SU-DHL-6 (cell line): Measurements from ENCODE around the gene ZNF12.
A peak's percentile ranks its signal among the peaks of the same experiment; 100 is the strongest.
"Not testable (repeated sequence)": the region's sequence is repeated elsewhere in the genome, so short reads cannot be mapped to it uniquely, and the experiment has no call there.

Experiments
- H2AFZ ChIP-seq: fragments of 200-600 bp; sonication (generic); 2 replicates; pipeline ENCODE4 v1.6.1; 2014; ENCODE audit warnings: low read depth, mild to moderate bottlenecking, moderate library complexity, mixed read lengths, antibody characterized with exemption, low read length; ENCODE audit not compliant: severe bottlenecking
- H3F3A ChIP-seq: fragments of 200-600 bp; shearing (Covaris generic); 2 replicates; pipeline ENCODE4 v1.6.0; 2016; ENCODE audit warnings: antibody characterized with exemption, mild to moderate bottlenecking; ENCODE audit not compliant: insufficient read depth
- H3K27ac ChIP-seq: fragments of 200-600 bp; sonication (generic); 2 replicates; pipeline ENCODE4 v1.5.1; 2016; ENCODE audit warnings: low read depth, mild to moderate bottlenecking, low read length, moderate library complexity, mixed read lengths
- H3K27me3 ChIP-seq: fragments of 200-600 bp; sonication (generic), shearing (Covaris generic); 2 replicates; pipeline ENCODE4 v1.6.0; 2014; ENCODE audit warnings: mild to moderate bottlenecking, low read length
- H3K36me3 ChIP-seq: fragments of 200-600 bp; sonication (generic); 2 replicates; pipeline ENCODE4 v1.6.1; 2014; ENCODE audit warnings: mild to moderate bottlenecking, low read length, mixed read lengths
- H3K4me2 ChIP-seq: fragments of 300-600, 200-600 bp; shearing (Covaris generic), sonication (generic); 2 replicates; pipeline ENCODE4 v1.6.0; 2014; ENCODE audit warnings: low read length, low read depth, mild to moderate bottlenecking; ENCODE audit not compliant: poor library complexity, severe bottlenecking
- H3K4me3 ChIP-seq: fragments of 200-600 bp; sonication (generic); 2 replicates; pipeline ENCODE4 v1.5.1; 2014; ENCODE audit warnings: antibody characterized with exemption, low read length, mild to moderate bottlenecking, mixed read lengths; ENCODE audit not compliant: insufficient read depth, poor library complexity, severe bottlenecking
- H3K79me2 ChIP-seq: fragments of 200-600 bp; sonication (generic); 2 replicates; pipeline ENCODE4 v1.6.1; 2014; ENCODE audit warnings: mild to moderate bottlenecking, low read length, moderate library complexity; ENCODE audit not compliant: insufficient read depth
- H3K9ac ChIP-seq: fragments of 200-600 bp; sonication (generic); 2 replicates; pipeline ENCODE4 v1.7.0; 2014; ENCODE audit warnings: mild to moderate bottlenecking, low read length
- H3K9me2 ChIP-seq: fragments of 200-600 bp; sonication (generic); replicated peaks from 2 replicates; pipeline ENCODE4 v1.6.1; 2014; ENCODE audit warnings: low read length; ENCODE audit not compliant: insufficient read depth
- H3K9me3 ChIP-seq: fragments of 200-600 bp; sonication (generic); 2 replicates; pipeline ENCODE4 v1.6.1; 2014; ENCODE audit warnings: low read length, mixed read lengths; ENCODE audit not compliant: insufficient read depth
- H4K20me1 ChIP-seq: fragments of 200-600 bp; sonication (generic); 2 replicates; pipeline ENCODE4 v1.6.1; 2014; ENCODE audit warnings: low read depth, mild to moderate bottlenecking, antibody characterized with exemption, low read length, moderate library complexity, mixed read lengths
- CTCF ChIP-seq: fragments of 200-600 bp; sonication (generic); IDR thresholded peaks from one replicate; pipeline ENCODE4 v1.5.1; 2017; ENCODE audit warnings: antibody characterized with exemption, mild to moderate bottlenecking, low read length, moderate library complexity; ENCODE audit not compliant: insufficient read depth, poor library complexity, severe bottlenecking
- EZH2phosphoT487 ChIP-seq: fragments of 200-600 bp; sonication (generic), shearing (Covaris generic); conservative IDR thresholded peaks from 2 replicates; pipeline ENCODE4 v1.6.1; 2018; ENCODE audit warnings: mild to moderate bottlenecking, antibody characterized with exemption, low read length, moderate library complexity, mixed read lengths

The ZNF12 gene

GRCh38 chr7:6706666-6707407 is at the start of gene ZNF12:
Gene ZNF12, minus strand, starts transcription at chr7:6706947. Its CDS starts 1,774 bp downstream, at chr7:6705173.
- Histone ChIP-seq H3K27me3 (no peaks in the 10 kb centered on the region), H3K4me2 (peak within 1 kb of the TSS; percentile 85), H3K9me3 (no peaks in the 10 kb centered on the region), H3K79me2 (peaks cover 44% of the 10 kb centered on the region), H3F3A (no peaks in the 10 kb centered on the region), H3K9me2 (no peaks in the 10 kb centered on the region), H2AFZ (peak within 1 kb of the TSS; percentile 82), H4K20me1 (no peaks in the 10 kb centered on the region), H3K4me3 (peak within 1 kb of the TSS; percentile 77), H3K27ac (peak within 1 kb of the TSS; percentile 36), H3K36me3 (peaks cover 23% of the 10 kb centered on the region), H3K9ac (peak within 1 kb of the TSS; percentile 79)
- TF ChIP-seq CTCF (no peak), EZH2phosphoT487 (no peak)

- not testable (repeated sequence) for H3K4me3 ChIP-seq
Measured at GRCh38 chr7:6753964-6754363, 47.2 kb upstream of the ZNF12 start, which contains the start of gene RSPH10B2. Gene RSPH10B2, plus strand, starts transcription at chr7:6754103. Its CDS starts 3,575 bp downstream, at chr7:6757678.

GRCh38 chr7:6750173-6750572 is 43.4 kb upstream of the ZNF12 start:
- not testable (repeated sequence) for H3K36me3 ChIP-seq, H3K9me2 ChIP-seq, H3K4me2 ChIP-seq, H3K27me3 ChIP-seq, H3K27ac ChIP-seq, H3K9me3 ChIP-seq, H2AFZ ChIP-seq, H3F3A ChIP-seq, H3K9ac ChIP-seq, H3K79me2 ChIP-seq, H4K20me1 ChIP-seq, H3K4me3 ChIP-seq

More at GRCh38 chr7:6753964-6754363, 47.2 kb upstream of the ZNF12 start, which contains the start of gene RSPH10B2:
- not testable (repeated sequence) for H4K20me1 ChIP-seq, H3K36me3 ChIP-seq, H3K4me2 ChIP-seq, H3K9me2 ChIP-seq, H3F3A ChIP-seq, H3K27ac ChIP-seq, H3K79me2 ChIP-seq, H3K9ac ChIP-seq, H2AFZ ChIP-seq, H3K27me3 ChIP-seq, H3K9me3 ChIP-seq

- not testable (repeated sequence) for H3K27ac ChIP-seq, H3K9me3 ChIP-seq, H3K27me3 ChIP-seq, H2AFZ ChIP-seq, H3K4me3 ChIP-seq, H3K4me2 ChIP-seq, H4K20me1 ChIP-seq, H3K36me3 ChIP-seq, H3F3A ChIP-seq, H3K9me2 ChIP-seq, H3K9ac ChIP-seq, H3K79me2 ChIP-seq
Measured at GRCh38 chr7:6749335-6749734, 42.6 kb upstream of the ZNF12 start.

GRCh38 chr7:6744410-6745100 is 37.8 kb upstream of the ZNF12 start:
- not testable (repeated sequence) for H3K9me2 ChIP-seq, H3K36me3 ChIP-seq, H3K27ac ChIP-seq, H2AFZ ChIP-seq, H3K9me3 ChIP-seq, H3K79me2 ChIP-seq, H3K4me3 ChIP-seq, H4K20me1 ChIP-seq, H3K27me3 ChIP-seq, H3F3A ChIP-seq, H3K4me2 ChIP-seq, H3K9ac ChIP-seq

- H3K9me3 ChIP-seq, H3K27ac ChIP-seq, H3K36me3 ChIP-seq, H3K27me3 ChIP-seq, H2AFZ ChIP-seq, H3K9me2 ChIP-seq, H3F3A ChIP-seq, H3K4me3 ChIP-seq, H3K9ac ChIP-seq, H3K4me2 ChIP-seq, H4K20me1 ChIP-seq: not testable (repeated sequence)
- peaks cover 11% of the 10 kb centered on the region; the same call in 1 of the 2 replicates for H3K79me2 ChIP-seq
Measured at GRCh38 chr7:6738415-6738814, 31.7 kb upstream of the ZNF12 start.
